Psoas muscle (tissue), 8 donors: ENCODE measurements around the gene ESRRG. TPM values are rescaled to one million over a fixed set of nuclear protein-coding genes. Genes with fewer than 3 reads are reported as not detected.

Experiments
- ATAC-seq, 4 donors: fragments of 200-7000 bp; cut with Tn5 transposase; one replicate each; pipeline ENCODE4 v1.9.1; 2020; ENCODE audit warnings: moderate library complexity in 3 of 4, mild to moderate bottlenecking in 2 of 4
- DNase-seq, 2 donors: peaks; one replicate each; pipeline ENCODE4 v3.0.0-alpha.2; 2020
- H3K27ac ChIP-seq: fragments of 200-600 bp; one replicate; pipeline ENCODE4 v1.8.0; 2022
- H3K27me3 ChIP-seq, 3 donors: fragments of 200-600 bp in 1 of 3; one replicate each; pipeline versions ENCODE4 v1.6.1 to v1.8.0; 2013 to 2022; ENCODE audit warnings: low read length in 2 of 3, mild to moderate bottlenecking in 2 of 3, moderate library complexity in 1 of 3; ENCODE audit not compliant: insufficient read depth in 3 of 3
- H3K36me3 ChIP-seq, 2 donors: fragments of 200-600 bp in 1 of 2; one replicate each; pipeline versions ENCODE4 v1.6.1 to v1.8.0; 2013 to 2022; ENCODE audit warnings: low read depth in 1 of 2, mild to moderate bottlenecking in 1 of 2, moderate library complexity in 1 of 2; ENCODE audit not compliant: insufficient read depth in 1 of 2
- H3K4me1 ChIP-seq: fragments of 200-600 bp; one replicate; pipeline ENCODE4 v1.8.0; 2022
- H3K4me3 ChIP-seq: fragments of 200-600 bp; one replicate; pipeline ENCODE4 v1.8.0; 2022; ENCODE audit warnings: mild to moderate bottlenecking
- H3K9me3 ChIP-seq: fragments of 200-600 bp; one replicate; pipeline ENCODE4 v1.8.0; 2022
- WGBS, 3 donors: extraction: QIAGEN DNeasy Blood & Tissue Kit; methylation state at CpG; one replicate each; pipeline versions ENCODE4 v1.1.6 to v1.1.7; 2013; 5-methylcytosine and 5-hydroxymethylcytosine counted together
- intact Hi-C, 2 donors: fragments of 100-400 bp; cut with DNase I; formaldehyde crosslinking; loops; one replicate each; pipeline versions ENCODE4 v1.11.0 to v1.14.2; 2022
- polyA plus RNA-seq, 3 donors: library from polyadenylated mRNA; stranded (reverse); fragments of 200-250 nt; gene quantifications; one replicate each; pipeline ENCODE4 v1.2.3, GENCODE V29; 2013
- total RNA-seq, 4 donors: library from RNA; stranded (reverse); fragmentation: NEBNext Ultra II Directional in 2 of 4; extraction: Animal tissue kit (Norgen Biotek cat#: 25700) in 2 of 4; gene quantifications; one replicate each; pipeline versions ENCODE4 v1.2.1 to v1.2.4, GENCODE V29; 2021 to 2023
- TF ChIP-seq, protein P1 (sequence below): fragments of 200-600 bp; IDR thresholded peaks from one replicate; pipeline ENCODE4 v1.8.0; 2022; ENCODE audit warnings: antibody characterized with exemption
- donor health status: healthy with polysubstance abuse.
- donor health status: DM: no; HTN: no; CAD: no; lungs with moderate emphysema.
- donor health status: Bipolar disorder and iron deficiency.
- donor health status: healthy.
- donor health status: DM: yes; HTN: yes; CAD: no.
- donor health status: DM: no; HTN: no; CAD: no.
- donor health status: DM: no; HTN: no; CAD: no.
- donor health status: DM: yes; HTN: yes; CAD: no.

Gene ESRRG
- total and polyA plus RNA-seq, 7 donors: 2.5 to 34.4 (median 5.3) TPM

DNA sequence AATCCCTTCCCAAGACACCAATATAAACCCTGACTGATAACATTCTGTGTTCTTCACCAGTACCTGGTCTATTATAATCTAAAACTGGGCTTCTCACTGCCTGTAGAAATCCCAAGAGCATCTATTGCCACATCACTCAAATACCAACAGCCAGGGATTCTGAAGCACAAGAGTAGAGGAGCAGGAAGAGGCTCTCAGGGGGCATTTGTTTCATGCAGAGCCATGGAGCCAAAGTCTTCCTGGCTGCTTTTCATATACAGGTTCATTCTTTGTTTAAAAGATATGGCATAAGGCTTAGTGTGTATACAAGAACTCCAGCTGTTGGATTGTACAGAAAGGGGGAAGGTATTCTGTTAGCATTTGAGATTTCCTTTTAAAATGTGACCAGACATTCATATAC is 261.8 kb downstream of the ESRRG start:
- Histone ChIP-seq H3K36me3 (no peaks in the 10 kb centered on the region), H3K4me3 (no peak overlapping the region), H3K27me3 (no peaks in the 10 kb centered on the region), H3K4me1 (no peaks in the 10 kb centered on the region), H3K9me3 (no peaks in the 10 kb centered on the region), H3K27ac (no peak overlapping the region)
- intact Hi-C loops: no loop called here
- no peak for DNase-seq
- no peak for ATAC-seq
- TF ChIP-seq, protein P1, sequence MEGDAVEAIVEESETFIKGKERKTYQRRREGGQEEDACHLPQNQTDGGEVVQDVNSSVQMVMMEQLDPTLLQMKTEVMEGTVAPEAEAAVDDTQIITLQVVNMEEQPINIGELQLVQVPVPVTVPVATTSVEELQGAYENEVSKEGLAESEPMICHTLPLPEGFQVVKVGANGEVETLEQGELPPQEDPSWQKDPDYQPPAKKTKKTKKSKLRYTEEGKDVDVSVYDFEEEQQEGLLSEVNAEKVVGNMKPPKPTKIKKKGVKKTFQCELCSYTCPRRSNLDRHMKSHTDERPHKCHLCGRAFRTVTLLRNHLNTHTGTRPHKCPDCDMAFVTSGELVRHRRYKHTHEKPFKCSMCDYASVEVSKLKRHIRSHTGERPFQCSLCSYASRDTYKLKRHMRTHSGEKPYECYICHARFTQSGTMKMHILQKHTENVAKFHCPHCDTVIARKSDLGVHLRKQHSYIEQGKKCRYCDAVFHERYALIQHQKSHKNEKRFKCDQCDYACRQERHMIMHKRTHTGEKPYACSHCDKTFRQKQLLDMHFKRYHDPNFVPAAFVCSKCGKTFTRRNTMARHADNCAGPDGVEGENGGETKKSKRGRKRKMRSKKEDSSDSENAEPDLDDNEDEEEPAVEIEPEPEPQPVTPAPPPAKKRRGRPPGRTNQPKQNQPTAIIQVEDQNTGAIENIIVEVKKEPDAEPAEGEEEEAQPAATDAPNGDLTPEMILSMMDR: no peak

DNA sequence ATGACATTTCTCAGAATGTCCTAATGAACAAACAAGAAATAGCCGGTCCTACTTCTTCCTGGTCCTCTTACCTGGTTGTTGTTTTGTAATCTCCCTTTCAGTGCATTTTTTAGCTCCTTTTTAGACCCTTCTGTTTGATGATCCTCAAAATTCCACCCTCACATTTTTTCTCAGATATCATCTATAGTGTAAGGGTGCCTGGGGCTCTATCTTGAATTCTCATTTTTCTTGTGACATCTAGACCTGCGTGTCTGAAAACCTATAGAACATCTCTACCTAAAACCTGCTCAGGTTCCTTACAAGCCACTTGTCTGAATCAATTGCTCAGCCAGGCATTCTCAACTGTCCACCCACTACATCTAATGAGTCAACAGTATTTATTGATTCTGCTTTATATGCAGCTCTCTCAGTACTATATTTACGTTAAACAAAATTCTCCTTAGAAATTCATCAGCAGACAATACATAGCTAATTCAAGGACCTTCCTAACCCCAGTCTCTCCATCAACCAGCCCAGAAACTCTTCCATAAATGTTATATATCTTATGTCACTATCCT is 263.5 kb downstream of the ESRRG start:
- H3K4me1 ChIP-seq: no peaks in the 10 kb centered on the region
- TF ChIP-seq, protein P1: no peak
- no peaks in the 10 kb centered on the region for H3K36me3 ChIP-seq
- 85 to 93% (median 92%) methylated on average over 3 of the region's 3 CpGs for WGBS, 3 donors
- intact Hi-C loops: no loop called here
- DNase-seq (no peak), ATAC-seq (no peak)
- H3K27ac ChIP-seq: no peak overlapping the region
- no peaks in the 10 kb centered on the region for H3K9me3 ChIP-seq
- H3K27me3 ChIP-seq: no peaks in the 10 kb centered on the region
- no peak overlapping the region for H3K4me3 ChIP-seq

DNA sequence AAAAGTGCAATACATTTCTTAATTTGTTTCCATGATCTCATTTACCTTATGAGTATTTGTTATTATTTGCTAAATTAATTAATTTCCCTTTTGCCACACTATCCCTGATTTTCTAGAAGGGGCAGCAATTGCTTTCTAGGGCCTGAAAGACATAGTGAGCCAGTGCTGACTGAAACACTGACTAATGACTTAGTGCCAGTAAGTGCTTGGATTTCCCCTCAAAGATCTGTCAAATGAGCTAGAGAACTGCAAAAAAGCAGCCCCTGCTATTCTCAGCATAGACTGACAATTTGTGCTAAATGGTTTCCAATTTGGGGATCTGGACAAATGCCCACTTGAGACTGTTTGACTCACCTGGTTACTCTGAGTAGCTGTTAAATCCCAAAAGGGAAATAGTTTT is 264.4 kb downstream of the ESRRG start:
- DNase-seq: no peak
- H3K4me3 ChIP-seq: no peak overlapping the region
- intact Hi-C loops: no loop called here
- H3K27me3 ChIP-seq: no peaks in the 10 kb centered on the region
- TF ChIP-seq, protein P1: no peak
- no peaks in the 10 kb centered on the region for H3K36me3 ChIP-seq
- H3K9me3 ChIP-seq: no peaks in the 10 kb centered on the region
- no peak for ATAC-seq
- no peak overlapping the region for H3K27ac ChIP-seq
- no peaks in the 10 kb centered on the region for H3K4me1 ChIP-seq

DNA sequence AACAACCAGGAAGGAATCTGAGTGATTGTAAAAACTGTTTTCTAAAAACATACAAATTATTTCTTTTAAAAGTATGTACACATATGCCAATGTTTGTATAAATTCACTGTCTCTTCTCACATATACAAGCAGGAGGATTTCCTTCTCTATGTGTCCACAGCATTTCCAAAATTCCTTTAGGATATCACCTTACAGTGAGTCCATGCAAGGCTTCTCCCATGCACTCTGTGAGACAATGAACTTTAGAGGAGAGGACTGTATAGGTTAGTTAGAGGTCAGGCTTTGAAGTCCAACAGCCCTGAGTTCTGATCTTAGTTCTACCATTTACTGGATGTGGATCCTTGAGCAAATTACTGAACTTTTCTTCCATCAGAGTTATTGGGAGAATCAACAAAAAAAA is 265.9 kb downstream of the ESRRG start:
- Histone ChIP-seq H3K4me1 (no peaks in the 10 kb centered on the region), H3K36me3 (no peaks in the 10 kb centered on the region), H3K4me3 (no peak overlapping the region), H3K27ac (no peak overlapping the region), H3K27me3 (no peaks in the 10 kb centered on the region), H3K9me3 (no peaks in the 10 kb centered on the region)
- intact Hi-C loops: no loop called here
- TF ChIP-seq, protein P1: no peak
- ATAC-seq (no peak), DNase-seq (no peak)

DNA sequence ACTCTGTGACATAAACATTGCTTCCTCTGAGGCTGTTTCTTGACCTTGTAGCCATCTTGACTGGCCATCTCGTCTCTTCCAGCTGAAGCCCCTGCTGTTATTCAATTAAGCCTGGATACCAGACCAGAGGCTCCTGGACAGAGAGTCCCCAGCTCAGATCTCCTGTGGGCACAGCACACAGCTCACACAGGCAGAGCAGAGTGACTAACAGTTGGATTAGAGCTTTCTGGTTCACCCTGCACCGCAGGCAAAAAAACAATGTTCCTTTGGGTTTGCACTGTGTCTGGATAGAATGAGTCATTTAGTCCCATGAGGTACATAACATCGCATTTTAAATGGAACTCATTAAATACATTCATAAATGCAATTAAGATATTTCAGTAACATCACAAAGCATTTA is 266.5 kb downstream of the ESRRG start:
- 69 to 76% (median 73%) methylated on average over 3 of the region's 3 CpGs for WGBS, 3 donors
- no peaks in the 10 kb centered on the region for H3K4me1 ChIP-seq
- TF ChIP-seq, protein P1: no peak
- no peak overlapping the region for H3K27ac ChIP-seq
- no peak overlapping the region for H3K4me3 ChIP-seq
- DNase-seq: no peak
- no peaks in the 10 kb centered on the region for H3K9me3 ChIP-seq
- H3K27me3 ChIP-seq: no peaks in the 10 kb centered on the region
- ATAC-seq: no peak
- intact Hi-C loops: no loop called here
- no peaks in the 10 kb centered on the region for H3K36me3 ChIP-seq
